DMS79 treated with DMSO at 0.1 percent for 48 hours (cell line): ENCODE data around the gene AUH.
"Not testable (repeated sequence)": the region's sequence is repeated elsewhere in the genome, so short reads cannot be mapped to it uniquely, and the experiment has no call there.

Source experiments
- DNase-seq: peaks from one replicate; lab custom pipeline; 2025; lab: John Stamatoyannopoulos, UW

Gene AUH

GRCh38 chr9:91361291-91362050, at the start of gene AUH:
TSS of gene AUH (minus strand) at chr9:91361918. CDS start at chr9:91361889, 29 bp downstream.
- peak; percentile 17 for DNase-seq

GRCh38 chr9:91411096-91411771, 49.5 kb upstream of the AUH start:
- no peak for DNase-seq

GRCh38 chr9:91410161-91410560, 48.4 kb upstream of the AUH start:
- DNase-seq, result no peak

- DNase-seq, result no peak
Measured at GRCh38 chr9:91408475-91408874, 46.8 kb upstream of the AUH start.

- no peak for DNase-seq
Measured at GRCh38 chr9:91407580-91408318, 46.0 kb upstream of the AUH start.

GRCh38 chr9:91405343-91406077, 43.8 kb upstream of the AUH start:
- DNase-seq, result no peak

- DNase-seq, result no peak
Measured at GRCh38 chr9:91403665-91404543, 42.2 kb upstream of the AUH start.

GRCh38 chr9:91398926-91399325, 37.2 kb upstream of the AUH start:
- no peak for DNase-seq

GRCh38 chr9:91395553-91396471, 34.1 kb upstream of the AUH start:
- DNase-seq, result no peak

GRCh38 chr9:91395106-91395552, 33.4 kb upstream of the AUH start:
- no peak for DNase-seq

GRCh38 chr9:91393826-91394225, 32.1 kb upstream of the AUH start:
- DNase-seq, result no peak

GRCh38 chr9:91392435-91392834, 30.7 kb upstream of the AUH start:
- no peak for DNase-seq

- no peak for DNase-seq
Measured at GRCh38 chr9:91391818-91392217, 30.1 kb upstream of the AUH start.

GRCh38 chr9:91391412-91391811, 29.7 kb upstream of the AUH start:
- DNase-seq, result no peak

GRCh38 chr9:91389686-91390085, 28.0 kb upstream of the AUH start:
- DNase-seq, result not testable (repeated sequence)

- no peak for DNase-seq
Measured at GRCh38 chr9:91386765-91387164, 25.0 kb upstream of the AUH start.

GRCh38 chr9:91384954-91385353, 23.2 kb upstream of the AUH start:
- no peak for DNase-seq

- DNase-seq, result no peak
Measured at GRCh38 chr9:91383577-91383976, 21.9 kb upstream of the AUH start.

GRCh38 chr9:91382298-91382697, 20.6 kb upstream of the AUH start:
- no peak for DNase-seq

GRCh38 chr9:91379426-91379825, 17.7 kb upstream of the AUH start:
- DNase-seq, result no peak
